Lung (tissue), 12 donors: ENCODE data around the gene RCOR2. TPM values are rescaled to one million over a fixed set of nuclear protein-coding genes. Genes with fewer than 3 reads are reported as not detected.

Source experiments
- ATAC-seq: fragments of 200-7000 bp; cut with Tn5 transposase; one replicate; pipeline ENCODE4 v1.9.1; 2020; ENCODE audit warnings: moderate number of reproducible peaks; ENCODE audit not compliant: insufficient read depth, low FRiP score
- DNase-seq, 3 donors: peaks; one replicate each; pipeline ENCODE4 v3.0.0-alpha.2; 2013 to 2017
- H3K27ac ChIP-seq, 2 donors: one replicate each; pipeline ENCODE4 v1.5.1; 2013; ENCODE audit warnings: mild to moderate bottlenecking in 2 of 2, moderate library complexity in 2 of 2, control low read depth in 1 of 2, inconsistent platforms in 1 of 2, low read depth in 1 of 2, low read length in 1 of 2
- H3K27me3 ChIP-seq, 3 donors: one replicate each; pipeline ENCODE4 v1.5.1; 2013; ENCODE audit warnings: low read length in 2 of 3; ENCODE audit not compliant: control insufficient read depth in 3 of 3, insufficient read depth in 3 of 3
- H3K36me3 ChIP-seq, 4 donors: one replicate each; pipeline ENCODE4 v1.5.1; 2013; ENCODE audit warnings: low read length in 4 of 4, mild to moderate bottlenecking in 1 of 4, moderate library complexity in 1 of 4; ENCODE audit not compliant: control insufficient read depth in 4 of 4, insufficient read depth in 4 of 4
- H3K4me1 ChIP-seq, 5 donors: one replicate each; pipeline ENCODE4 v1.5.1; 2013; ENCODE audit warnings: low read length in 5 of 5, mild to moderate bottlenecking in 2 of 5, moderate library complexity in 1 of 5; ENCODE audit not compliant: control insufficient read depth in 5 of 5, insufficient read depth in 5 of 5
- H3K4me3 ChIP-seq: one replicate; pipeline ENCODE4 v1.5.1; 2013; ENCODE audit warnings: mild to moderate bottlenecking, control low read depth, moderate library complexity
- H3K9ac ChIP-seq, 2 donors: one replicate each; pipeline ENCODE4 v1.5.1; 2013; ENCODE audit warnings: low read length in 2 of 2, control low read depth in 1 of 2; ENCODE audit not compliant: insufficient read depth in 1 of 2
- H3K9me3 ChIP-seq, 4 donors: one replicate each; pipeline ENCODE4 v1.5.1; 2013; ENCODE audit warnings: low read length in 3 of 4, mild to moderate bottlenecking in 1 of 4, moderate library complexity in 1 of 4; ENCODE audit not compliant: control insufficient read depth in 4 of 4, insufficient read depth in 3 of 4
- CTCF ChIP-seq: IDR thresholded peaks from 2 replicates; pipeline ENCODE4 v1.5.1; 2012; ENCODE audit warnings: mild to moderate bottlenecking; ENCODE audit errors: control extremely low read depth, extremely low read depth
- WGBS, 2 donors: extraction: QIAGEN DNeasy Blood & Tissue Kit; methylation state at CpG; one replicate each; pipeline ENCODE4 v1.1.7; 2013; 5-methylcytosine and 5-hydroxymethylcytosine counted together
- polyA plus RNA-seq, 2 donors: library from polyadenylated mRNA; stranded (reverse); fragments of 200-250 nt; gene quantifications; one replicate each; pipeline ENCODE4 v1.2.1, GENCODE V29; 2013
- total RNA-seq, 2 donors: library from RNA; depleted of rRNA in 1 of 2; stranded (reverse); fragments of >200 nt in 1 of 2; gene quantifications; one replicate each; pipeline ENCODE4 v1.2.1, GENCODE V29; 2014 to 2021
- donor health status: control.
- donor health status: control.
- donor health status: Bipolar disorder and iron deficiency.
- donor health status: healthy.
- donor health status: DM: yes; HTN: yes; CAD: no.

The RCOR2 gene
- total and polyA plus RNA-seq, 4 donors, result 0.16 to 1.6 (median 0.87) TPM

GRCh38 chr11:63938479-63939396 is 21.8 kb upstream of the RCOR2 start, which contains the start of gene NAA40:
NAA40 (plus strand) TSS chr11:63939002; CDS start chr11:63939097, 95 bp downstream.
- 0 to 1% methylated on average over 65 to 88 of the region's 92 CpGs for WGBS, 2 donors
- Histone ChIP-seq H3K9me3 (no peaks in the 10 kb centered on the region), H3K27me3 (no peaks in the 10 kb centered on the region), H3K36me3 (no peaks in the 10 kb centered on the region), H3K4me1 (peaks cover 0 to 8% (median 4%) of the 10 kb centered on the region in 5 donors), H3K4me3 (peak within 1 kb of the TSS; percentile 70), H3K9ac (peak within 1 kb of the TSS; percentile 73 to 85), H3K27ac (peak within 1 kb of the TSS; percentile 76)
- peak; percentile 94 for ATAC-seq
- peak; percentile 94 to 97 (median 96) for DNase-seq
- TF ChIP-seq CTCF, result no peak

- no peak for TF ChIP-seq CTCF
- Histone ChIP-seq H3K27me3 (no peaks in the 10 kb centered on the region), H3K27ac (peak overlapping the region; percentile 50 to 70), H3K9me3 (no peaks in the 10 kb centered on the region), H3K36me3 (no peaks in the 10 kb centered on the region), H3K4me3 (no peak overlapping the region), H3K4me1 (peaks cover 0 to 8% (median 4%) of the 10 kb centered on the region in 5 donors), H3K9ac (peak overlapping the region in 1 of 2 donors; percentile 38)
- ATAC-seq (no peak), DNase-seq (peak in 1 of 3 donors; percentile 14)
- WGBS, 2 donors, result 22 to 24% methylated on average over 30 of the region's 30 CpGs
These were observed 20.9 kb upstream of the RCOR2 start for GRCh38 chr11:63937713-63938478.

GRCh38 chr11:63933459-63933858 is 16.5 kb upstream of the RCOR2 start:
- H3K36me3 ChIP-seq, result no peaks in the 10 kb centered on the region
- H3K4me1 ChIP-seq, result peaks cover 0 to 9% (median 0%) of the 10 kb centered on the region in 5 donors
- ATAC-seq (no peak), DNase-seq (no peak)
- WGBS, 2 donors, result 67 to 75% methylated on average over 1 of the region's 1 CpG
- no peak overlapping the region for H3K27ac ChIP-seq
- H3K9me3 ChIP-seq, result no peaks in the 10 kb centered on the region
- no peak overlapping the region for H3K4me3 ChIP-seq
- H3K9ac ChIP-seq, result no peak overlapping the region
- H3K27me3 ChIP-seq, result no peaks in the 10 kb centered on the region
- TF ChIP-seq CTCF, result no peak
